ENCODE measurements around the gene EPB41L1.

The EPB41L1 gene

DNA sequence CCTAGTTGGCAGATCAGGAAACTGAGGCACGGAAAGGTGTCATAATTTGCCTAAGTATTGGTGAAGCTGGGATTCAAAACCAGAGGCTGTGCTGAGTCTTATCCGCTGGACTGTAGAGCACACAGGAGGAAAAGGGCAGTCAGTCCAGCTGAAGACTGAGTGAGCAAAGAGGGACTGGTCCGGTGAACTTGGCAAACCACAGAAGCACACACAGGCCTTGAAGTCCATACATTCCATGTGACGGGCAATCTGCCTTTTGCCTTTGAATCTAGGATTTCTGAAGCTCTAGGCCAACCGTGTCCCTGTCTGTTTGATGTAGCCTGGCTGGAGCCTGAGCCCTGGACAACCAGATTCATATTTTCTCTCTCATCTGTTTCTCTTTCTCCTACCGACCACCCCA, 34.3 kb upstream of the EPB41L1 start:
- TF ChIP-seq, protein P1, sequence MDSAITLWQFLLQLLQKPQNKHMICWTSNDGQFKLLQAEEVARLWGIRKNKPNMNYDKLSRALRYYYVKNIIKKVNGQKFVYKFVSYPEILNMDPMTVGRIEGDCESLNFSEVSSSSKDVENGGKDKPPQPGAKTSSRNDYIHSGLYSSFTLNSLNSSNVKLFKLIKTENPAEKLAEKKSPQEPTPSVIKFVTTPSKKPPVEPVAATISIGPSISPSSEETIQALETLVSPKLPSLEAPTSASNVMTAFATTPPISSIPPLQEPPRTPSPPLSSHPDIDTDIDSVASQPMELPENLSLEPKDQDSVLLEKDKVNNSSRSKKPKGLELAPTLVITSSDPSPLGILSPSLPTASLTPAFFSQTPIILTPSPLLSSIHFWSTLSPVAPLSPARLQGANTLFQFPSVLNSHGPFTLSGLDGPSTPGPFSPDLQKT (IDR thresholded peaks at IDR 0.05; ENCODE audit: borderline replicate concordance, low read depth, low read length): no peak
- TF ChIP-seq ZNF324 (tag by site-specific recombination; IDR thresholded peaks at IDR 0.05): no peak
- no peak for TF ChIP-seq ZNF560 (tag by site-specific recombination; IDR thresholded peaks at IDR 0.05; ENCODE audit: borderline replicate concordance)
- ChIA-PET CTCF (interaction anchor here (0.8 to 1.0 kb wide), 2 partner anchors 18 to 127 kb away, joined by 3 read pairs; no protein-coding TSS in a partner anchor), POLR2A (no interaction called here)
- H3K4me1 ChIP-seq (ENCODE audit: control insufficient read depth, insufficient read depth, low read length): no peaks in the 10 kb centered on the region
- H3K36me3 ChIP-seq (ENCODE audit: control insufficient read depth in 2 of 2, insufficient read depth in 1 of 2, low read length in 2 of 2): no peaks in the 10 kb centered on the region
- H3K9me3 ChIP-seq (ENCODE audit: control insufficient read depth, insufficient read depth, low read depth, low read length): no peaks in the 10 kb centered on the region
- H3K27ac ChIP-seq (ENCODE audit: extremely low read depth, low read depth, low read length): no peak overlapping the region
- no peak overlapping the region for H3K4me3 ChIP-seq (ENCODE audit: low read depth, low read length)

DNA sequence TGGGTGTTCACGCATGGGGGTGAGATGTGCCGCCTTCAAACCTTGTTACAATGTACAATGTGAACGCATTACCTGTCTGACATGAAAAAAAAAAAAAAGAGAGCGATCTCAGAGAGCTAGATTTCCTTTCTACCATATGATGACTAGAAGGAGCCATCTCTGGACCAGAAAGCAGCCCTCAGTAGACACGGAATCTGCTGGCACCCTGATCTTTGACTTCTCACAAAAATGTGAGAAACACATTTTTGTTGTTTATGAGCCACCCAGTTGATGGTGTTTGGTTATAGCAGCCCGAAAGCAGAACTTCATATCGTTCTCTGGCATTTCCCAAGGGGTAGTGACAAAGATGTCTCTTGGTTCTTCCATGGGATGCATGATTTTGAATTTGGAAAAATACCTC, 33.5 kb upstream of the EPB41L1 start:
- no peak for TF ChIP-seq MYNN (tag by site-specific recombination; IDR thresholded peaks at IDR 0.05; ENCODE audit: borderline replicate concordance)
- TF ChIP-seq, protein P2, sequence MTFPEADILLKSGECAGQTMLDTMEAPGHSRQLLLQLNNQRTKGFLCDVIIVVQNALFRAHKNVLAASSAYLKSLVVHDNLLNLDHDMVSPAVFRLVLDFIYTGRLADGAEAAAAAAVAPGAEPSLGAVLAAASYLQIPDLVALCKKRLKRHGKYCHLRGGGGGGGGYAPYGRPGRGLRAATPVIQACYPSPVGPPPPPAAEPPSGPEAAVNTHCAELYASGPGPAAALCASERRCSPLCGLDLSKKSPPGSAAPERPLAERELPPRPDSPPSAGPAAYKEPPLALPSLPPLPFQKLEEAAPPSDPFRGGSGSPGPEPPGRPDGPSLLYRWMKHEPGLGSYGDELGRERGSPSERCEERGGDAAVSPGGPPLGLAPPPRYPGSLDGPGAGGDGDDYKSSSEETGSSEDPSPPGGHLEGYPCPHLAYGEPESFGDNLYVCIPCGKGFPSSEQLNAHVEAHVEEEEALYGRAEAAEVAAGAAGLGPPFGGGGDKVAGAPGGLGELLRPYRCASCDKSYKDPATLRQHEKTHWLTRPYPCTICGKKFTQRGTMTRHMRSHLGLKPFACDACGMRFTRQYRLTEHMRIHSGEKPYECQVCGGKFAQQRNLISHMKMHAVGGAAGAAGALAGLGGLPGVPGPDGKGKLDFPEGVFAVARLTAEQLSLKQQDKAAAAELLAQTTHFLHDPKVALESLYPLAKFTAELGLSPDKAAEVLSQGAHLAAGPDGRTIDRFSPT (tag by site-specific recombination; IDR thresholded peaks at IDR 0.05): no peak
- TF ChIP-seq KLF16 (tag by site-specific recombination; IDR thresholded peaks at IDR 0.05): no peak
- no peak for TF ChIP-seq ZNF664 (tag by site-specific recombination; IDR thresholded peaks at IDR 0.05)
- no peak for TF ChIP-seq ZNF596 (tag by site-specific recombination; IDR thresholded peaks at IDR 0.05)
- no peak for TF ChIP-seq ZNF529 (tag by site-specific recombination; IDR thresholded peaks at IDR 0.05; ENCODE audit: insufficient replicate concordance)
- no peak for TF ChIP-seq BCL11B (tag by site-specific recombination; IDR thresholded peaks at IDR 0.05; ENCODE audit: low read depth)
- H3K9me3 ChIP-seq (ENCODE audit: control insufficient read depth, insufficient read depth, low read depth, low read length): no peaks in the 10 kb centered on the region
- no peak overlapping the region for H3K4me3 ChIP-seq (ENCODE audit: low read depth, low read length)
- H3K36me3 ChIP-seq (ENCODE audit: control insufficient read depth in 2 of 2, insufficient read depth in 1 of 2, low read length in 2 of 2): no peaks in the 10 kb centered on the region
- ChIA-PET POLR2A (no interaction called here), CTCF (no interaction called here)
- H3K27ac ChIP-seq (ENCODE audit: extremely low read depth, low read depth, low read length): no peak overlapping the region
- no peaks in the 10 kb centered on the region for H3K4me1 ChIP-seq (ENCODE audit: control insufficient read depth, insufficient read depth, low read length)

DNA sequence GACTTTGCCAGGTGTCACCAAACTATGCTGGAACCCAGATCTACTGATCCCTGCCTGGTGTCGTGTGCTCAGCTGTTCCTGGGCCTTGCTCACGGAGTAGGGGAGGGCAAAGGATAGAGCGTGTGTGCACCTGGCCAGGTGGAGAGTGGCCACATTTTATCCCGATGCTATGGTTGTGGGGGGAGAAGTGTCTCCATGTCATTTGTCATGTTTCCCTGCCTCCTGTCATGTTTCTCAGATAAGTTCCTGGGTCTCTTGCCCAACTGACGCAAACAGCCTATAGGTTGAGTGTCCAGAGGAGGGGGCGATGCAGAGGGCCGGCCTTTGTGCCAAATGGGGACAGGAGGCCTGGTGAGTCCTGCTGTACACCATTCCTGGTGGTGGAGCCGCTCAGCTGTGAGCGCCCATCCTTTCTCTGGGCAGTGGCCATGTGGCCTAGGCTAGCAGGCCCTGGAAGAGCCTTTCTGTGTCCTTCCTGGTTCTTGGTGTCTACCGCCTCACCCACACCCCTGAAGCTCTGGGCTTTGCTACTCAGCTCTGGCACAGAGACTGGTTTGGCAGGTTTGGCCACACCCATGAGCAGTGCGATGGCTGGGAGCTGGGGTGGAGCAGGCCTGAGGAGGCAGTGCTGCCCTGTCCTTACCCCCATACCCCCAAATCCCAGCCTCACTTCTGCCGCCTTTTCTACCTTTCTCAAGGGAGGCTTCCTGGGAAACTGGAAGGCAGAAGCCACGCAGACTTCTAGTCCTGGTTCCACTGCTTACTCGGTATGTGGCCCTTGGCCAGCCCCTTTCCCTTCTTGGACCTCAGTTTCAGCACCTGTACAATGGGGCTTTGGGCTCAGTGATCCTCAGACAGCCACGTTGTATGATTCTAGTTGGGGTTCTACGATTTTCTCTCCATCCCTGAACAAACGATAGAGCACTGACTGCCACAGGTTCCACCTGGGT, 32.3 kb upstream of the EPB41L1 start:
- Histone ChIP-seq H3K9me3 (ENCODE audit: control insufficient read depth, insufficient read depth, low read depth, low read length) (no peaks in the 10 kb centered on the region), H3K36me3 (ENCODE audit: control insufficient read depth in 2 of 2, insufficient read depth in 1 of 2, low read length in 2 of 2) (no peaks in the 10 kb centered on the region), H3K27ac (ENCODE audit: extremely low read depth, low read depth, low read length) (no peak overlapping the region), H3K4me3 (ENCODE audit: low read depth, low read length) (no peak overlapping the region), H3K4me1 (ENCODE audit: control insufficient read depth, insufficient read depth, low read length) (no peaks in the 10 kb centered on the region)
- POLR2A ChIA-PET: no interaction called here
- CTCF ChIA-PET: interaction anchor here (0.5 kb wide), 1 partner anchor 676 kb away, joined by 3 read pairs; no protein-coding TSS in a partner anchor
- TF ChIP-seq ZNF140 (tag by site-specific recombination; IDR thresholded peaks at IDR 0.05) (no peak), SETDB1 (IDR thresholded peaks at IDR 0.05; ENCODE audit: insufficient read length, low read length) (no peak), ZFP41 (tag by site-specific recombination; IDR thresholded peaks at IDR 0.05; ENCODE audit: borderline replicate concordance) (no peak), ZNF624 (tag by site-specific recombination; IDR thresholded peaks at IDR 0.05) (no peak), ZNF510 (tag by site-specific recombination; IDR thresholded peaks at IDR 0.05; ENCODE audit: insufficient replicate concordance) (no peak)
- TF ChIP-seq, protein P3, sequence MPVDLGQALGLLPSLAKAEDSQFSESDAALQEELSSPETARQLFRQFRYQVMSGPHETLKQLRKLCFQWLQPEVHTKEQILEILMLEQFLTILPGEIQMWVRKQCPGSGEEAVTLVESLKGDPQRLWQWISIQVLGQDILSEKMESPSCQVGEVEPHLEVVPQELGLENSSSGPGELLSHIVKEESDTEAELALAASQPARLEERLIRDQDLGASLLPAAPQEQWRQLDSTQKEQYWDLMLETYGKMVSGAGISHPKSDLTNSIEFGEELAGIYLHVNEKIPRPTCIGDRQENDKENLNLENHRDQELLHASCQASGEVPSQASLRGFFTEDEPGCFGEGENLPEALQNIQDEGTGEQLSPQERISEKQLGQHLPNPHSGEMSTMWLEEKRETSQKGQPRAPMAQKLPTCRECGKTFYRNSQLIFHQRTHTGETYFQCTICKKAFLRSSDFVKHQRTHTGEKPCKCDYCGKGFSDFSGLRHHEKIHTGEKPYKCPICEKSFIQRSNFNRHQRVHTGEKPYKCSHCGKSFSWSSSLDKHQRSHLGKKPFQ (tag by site-specific recombination; IDR thresholded peaks at IDR 0.05): no peak
- TF ChIP-seq, protein P4, sequence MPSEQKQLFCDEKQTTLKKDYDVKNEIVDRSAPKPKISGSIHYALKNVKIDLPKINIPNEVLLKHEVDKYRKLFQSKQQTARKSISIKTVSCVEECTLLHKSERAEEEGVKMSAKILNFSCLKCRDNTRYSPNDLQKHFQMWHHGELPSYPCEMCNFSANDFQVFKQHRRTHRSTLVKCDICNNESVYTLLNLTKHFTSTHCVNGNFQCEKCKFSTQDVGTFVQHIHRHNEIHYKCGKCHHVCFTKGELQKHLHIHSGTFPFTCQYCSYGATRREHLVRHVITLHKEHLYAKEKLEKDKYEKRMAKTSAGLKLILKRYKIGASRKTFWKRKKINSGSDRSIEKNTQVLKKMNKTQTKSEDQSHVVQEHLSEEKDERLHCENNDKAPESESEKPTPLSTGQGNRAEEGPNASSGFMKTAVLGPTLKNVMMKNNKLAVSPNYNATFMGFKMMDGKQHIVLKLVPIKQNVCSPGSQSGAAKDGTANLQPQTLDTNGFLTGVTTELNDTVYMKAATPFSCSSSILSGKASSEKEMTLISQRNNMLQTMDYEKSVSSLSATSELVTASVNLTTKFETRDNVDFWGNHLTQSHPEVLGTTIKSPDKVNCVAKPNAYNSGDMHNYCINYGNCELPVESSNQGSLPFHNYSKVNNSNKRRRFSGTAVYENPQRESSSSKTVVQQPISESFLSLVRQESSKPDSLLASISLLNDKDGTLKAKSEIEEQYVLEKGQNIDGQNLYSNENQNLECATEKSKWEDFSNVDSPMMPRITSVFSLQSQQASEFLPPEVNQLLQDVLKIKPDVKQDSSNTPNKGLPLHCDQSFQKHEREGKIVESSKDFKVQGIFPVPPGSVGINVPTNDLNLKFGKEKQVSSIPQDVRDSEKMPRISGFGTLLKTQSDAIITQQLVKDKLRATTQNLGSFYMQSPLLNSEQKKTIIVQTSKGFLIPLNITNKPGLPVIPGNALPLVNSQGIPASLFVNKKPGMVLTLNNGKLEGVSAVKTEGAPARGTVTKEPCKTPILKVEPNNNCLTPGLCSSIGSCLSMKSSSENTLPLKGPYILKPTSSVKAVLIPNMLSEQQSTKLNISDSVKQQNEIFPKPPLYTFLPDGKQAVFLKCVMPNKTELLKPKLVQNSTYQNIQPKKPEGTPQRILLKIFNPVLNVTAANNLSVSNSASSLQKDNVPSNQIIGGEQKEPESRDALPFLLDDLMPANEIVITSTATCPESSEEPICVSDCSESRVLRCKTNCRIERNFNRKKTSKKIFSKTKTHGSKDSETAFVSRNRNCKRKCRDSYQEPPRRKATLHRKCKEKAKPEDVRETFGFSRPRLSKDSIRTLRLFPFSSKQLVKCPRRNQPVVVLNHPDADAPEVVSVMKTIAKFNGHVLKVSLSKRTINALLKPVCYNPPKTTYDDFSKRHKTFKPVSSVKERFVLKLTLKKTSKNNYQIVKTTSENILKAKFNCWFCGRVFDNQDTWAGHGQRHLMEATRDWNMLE (tag by site-specific recombination; conservative IDR thresholded peaks at IDR 0.05; ENCODE audit: low read depth): no peak
- TF ChIP-seq, protein P5, sequence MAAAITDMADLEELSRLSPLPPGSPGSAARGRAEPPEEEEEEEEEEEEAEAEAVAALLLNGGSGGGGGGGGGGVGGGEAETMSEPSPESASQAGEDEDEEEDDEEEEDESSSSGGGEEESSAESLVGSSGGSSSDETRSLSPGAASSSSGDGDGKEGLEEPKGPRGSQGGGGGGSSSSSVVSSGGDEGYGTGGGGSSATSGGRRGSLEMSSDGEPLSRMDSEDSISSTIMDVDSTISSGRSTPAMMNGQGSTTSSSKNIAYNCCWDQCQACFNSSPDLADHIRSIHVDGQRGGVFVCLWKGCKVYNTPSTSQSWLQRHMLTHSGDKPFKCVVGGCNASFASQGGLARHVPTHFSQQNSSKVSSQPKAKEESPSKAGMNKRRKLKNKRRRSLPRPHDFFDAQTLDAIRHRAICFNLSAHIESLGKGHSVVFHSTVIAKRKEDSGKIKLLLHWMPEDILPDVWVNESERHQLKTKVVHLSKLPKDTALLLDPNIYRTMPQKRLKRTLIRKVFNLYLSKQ (tag by site-specific recombination; IDR thresholded peaks at IDR 0.05; ENCODE audit: borderline replicate concordance): no peak
